RWPE1 (cell line): Measurements from ENCODE around the gene CD34.

Experiments
- CTCF ChIA-PET: fragments of 350-600 bp; sonication (Branson Sonifier 250); formaldehyde crosslinking; extraction: SDS; loops from one replicate; lab custom pipeline; 2021; lab: Yijun Ruan, JAX
- POLR2A ChIA-PET: fragments of 400-600 bp; formaldehyde crosslinking; extraction: SDS; loops from one replicate; lab custom pipeline; 2020; ENCODE audit warnings: antibody characterized with exemption; ENCODE audit not compliant: low non-redundant PET; lab: Yijun Ruan, JAX
- DNase-seq: peaks from one replicate; pipeline ENCODE4 v3.0.0; 2012; ENCODE audit warnings: low spot score
- H3K27ac ChIP-seq: fragments of 450-650 bp; 2 replicates; pipeline ENCODE4 v1.5.1; 2017
- CTCF ChIP-seq: fragments of 450-650 bp; conservative IDR thresholded peaks from 2 replicates; pipeline ENCODE4 v1.5.1; 2017; ENCODE audit warnings: low read depth, mild to moderate bottlenecking

CD34 gene

GRCh38 chr1:207910591-207911354 lies at the start of gene CD34:
Gene CD34, minus strand, starts transcription at chr1:207911125. Its CDS starts 45 bp downstream, at chr1:207911080.
- CTCF ChIA-PET: interaction anchor here (1.0 kb wide), 1 partner anchor 13 kb away, joined by 3 read pairs; no protein-coding TSS in a partner anchor
- H3K27ac ChIP-seq: no peak within 1 kb of the TSS
- POLR2A ChIA-PET: no interaction called here
- no peak for DNase-seq
- TF ChIP-seq CTCF: no peak

GRCh38 chr1:207960346-207960745 lies 49.4 kb upstream of the CD34 start:
- no peak for TF ChIP-seq CTCF
- POLR2A ChIA-PET: no interaction called here
- CTCF ChIA-PET: interaction anchor here (0.7 kb wide), 1 partner anchor 12 kb away, joined by 4 read pairs; no protein-coding TSS in a partner anchor

GRCh38 chr1:207959910-207960309 lies 49.0 kb upstream of the CD34 start:
- H3K27ac ChIP-seq: no peak overlapping the region
- TF ChIP-seq CTCF: no peak
- ChIA-PET POLR2A (no interaction called here), CTCF (interaction anchor here (0.6 to 0.8 kb wide), 3 partner anchors 12 to 1126 kb away, joined by 3 to 5 read pairs (median 4); no protein-coding TSS in a partner anchor)
- no peak for DNase-seq

More at GRCh38 chr1:207960346-207960745, 49.4 kb upstream of the CD34 start:
- no peak overlapping the region for H3K27ac ChIP-seq
- DNase-seq: no peak

GRCh38 chr1:207959141-207959825 lies 48.4 kb upstream of the CD34 start:
- no peak overlapping the region for H3K27ac ChIP-seq
- no peak for TF ChIP-seq CTCF
- peak; percentile 22 for DNase-seq
- ChIA-PET CTCF (interaction anchor here (0.6 to 0.8 kb wide), 2 partner anchors 28 to 1126 kb away, joined by 3 to 5 read pairs; no protein-coding TSS in a partner anchor), POLR2A (no interaction called here)

- POLR2A ChIA-PET: no interaction called here
- H3K27ac ChIP-seq: no peak overlapping the region
- DNase-seq: no peak
- TF ChIP-seq CTCF: no peak
- CTCF ChIA-PET: no interaction called here
These were observed 47.6 kb upstream of the CD34 start for GRCh38 chr1:207958376-207959139.

- H3K27ac ChIP-seq: no peak overlapping the region
- DNase-seq: no peak
- ChIA-PET POLR2A (no interaction called here), CTCF (no interaction called here)
- no peak for TF ChIP-seq CTCF
These were observed 46.1 kb upstream of the CD34 start for GRCh38 chr1:207956986-207957385.
